Keratinocyte (primary cell): Measurements from ENCODE around the gene ZNRD2.

Source experiments
- EZH2 ChIP-seq: IDR thresholded peaks from one replicate; pipeline ENCODE4 v1.6.1; 2012; ENCODE audit warnings: inconsistent platforms, mild to moderate bottlenecking, low read length, moderate library complexity
- TF ChIP-seq, protein P1 (sequence below), 3 experiments: IDR thresholded peaks in 1 of 3; conservative IDR thresholded peaks in 1 of 3; optimal IDR thresholded peaks in 1 of 3; 2 replicates in 2 of 3; 3 replicates in 1 of 3; pipeline versions ENCODE3 to v1.5.1; 2011; ENCODE audit warnings: low read length in 3 of 3, mild to moderate bottlenecking in 3 of 3, moderate library complexity in 2 of 3, control low read depth in 1 of 3, inconsistent platforms in 1 of 3; ENCODE audit not compliant: insufficient read depth in 2 of 3; ENCODE audit errors: extremely low read depth in 1 of 3

DNA sequence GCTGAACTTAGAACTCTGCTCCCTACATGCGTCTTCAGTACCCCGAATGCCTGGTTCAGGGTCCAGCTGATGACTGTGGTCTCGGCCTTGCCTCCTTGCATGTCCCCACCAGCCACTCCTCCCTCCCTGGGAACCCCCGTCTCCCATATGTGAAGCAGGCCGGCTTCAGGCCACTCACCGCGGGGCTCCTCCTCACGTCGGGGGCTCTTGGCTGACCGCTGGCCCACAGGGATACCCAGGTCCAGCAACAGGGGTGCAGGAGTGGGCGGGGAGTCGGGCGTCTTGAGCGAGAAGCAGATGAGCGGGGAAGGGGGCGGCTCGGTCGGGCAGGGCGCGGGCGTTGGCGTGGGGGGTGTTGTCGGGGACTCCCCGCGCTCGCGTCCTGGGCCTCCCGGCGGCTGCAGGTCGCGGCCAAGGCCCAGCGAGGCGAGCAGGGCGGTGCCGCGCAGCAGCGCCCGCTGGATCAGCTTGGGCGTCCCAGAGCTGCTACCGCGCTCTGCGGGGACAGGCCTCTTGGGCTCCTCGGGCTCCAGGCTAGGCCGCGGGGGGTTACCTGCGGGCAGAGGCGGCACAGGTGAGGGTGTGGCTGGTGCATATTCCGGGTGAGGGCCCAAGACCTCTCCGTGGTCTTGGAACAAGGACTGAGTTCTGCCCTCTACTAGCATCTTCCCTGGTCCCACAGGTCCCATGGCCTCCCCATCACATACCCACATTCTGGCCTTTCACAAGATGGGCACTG is 29.1 kb downstream of the ZNRD2 start:
- TF ChIP-seq, protein P1, sequence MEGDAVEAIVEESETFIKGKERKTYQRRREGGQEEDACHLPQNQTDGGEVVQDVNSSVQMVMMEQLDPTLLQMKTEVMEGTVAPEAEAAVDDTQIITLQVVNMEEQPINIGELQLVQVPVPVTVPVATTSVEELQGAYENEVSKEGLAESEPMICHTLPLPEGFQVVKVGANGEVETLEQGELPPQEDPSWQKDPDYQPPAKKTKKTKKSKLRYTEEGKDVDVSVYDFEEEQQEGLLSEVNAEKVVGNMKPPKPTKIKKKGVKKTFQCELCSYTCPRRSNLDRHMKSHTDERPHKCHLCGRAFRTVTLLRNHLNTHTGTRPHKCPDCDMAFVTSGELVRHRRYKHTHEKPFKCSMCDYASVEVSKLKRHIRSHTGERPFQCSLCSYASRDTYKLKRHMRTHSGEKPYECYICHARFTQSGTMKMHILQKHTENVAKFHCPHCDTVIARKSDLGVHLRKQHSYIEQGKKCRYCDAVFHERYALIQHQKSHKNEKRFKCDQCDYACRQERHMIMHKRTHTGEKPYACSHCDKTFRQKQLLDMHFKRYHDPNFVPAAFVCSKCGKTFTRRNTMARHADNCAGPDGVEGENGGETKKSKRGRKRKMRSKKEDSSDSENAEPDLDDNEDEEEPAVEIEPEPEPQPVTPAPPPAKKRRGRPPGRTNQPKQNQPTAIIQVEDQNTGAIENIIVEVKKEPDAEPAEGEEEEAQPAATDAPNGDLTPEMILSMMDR (optimal IDR thresholded peaks at IDR 0.05 in 1 of 3, IDR thresholded peaks at IDR 0.05 in 1 of 3, conservative IDR thresholded peaks at IDR 0.05 in 1 of 3; ENCODE audit: extremely low read depth in 1 of 3, insufficient read depth in 2 of 3, low read length in 3 of 3), result no peak
- no peak for TF ChIP-seq EZH2
